Astrocyte (in vitro differentiated cells and primary cell): ENCODE data around the gene PGAM2.

Source experiments
- EZH2 ChIP-seq: IDR thresholded peaks from 2 replicates; pipeline ENCODE4 v1.6.1; 2012; ENCODE audit warnings: mild to moderate bottlenecking, low read length, inconsistent platforms; ENCODE audit not compliant: insufficient read depth
- TF ChIP-seq, protein P1 (sequence below): IDR thresholded peaks from 2 replicates; pipeline ENCODE4 v1.5.1; 2011; ENCODE audit warnings: low read depth, mild to moderate bottlenecking, inconsistent platforms, low read length, moderate library complexity; ENCODE audit not compliant: insufficient read depth

DNA sequence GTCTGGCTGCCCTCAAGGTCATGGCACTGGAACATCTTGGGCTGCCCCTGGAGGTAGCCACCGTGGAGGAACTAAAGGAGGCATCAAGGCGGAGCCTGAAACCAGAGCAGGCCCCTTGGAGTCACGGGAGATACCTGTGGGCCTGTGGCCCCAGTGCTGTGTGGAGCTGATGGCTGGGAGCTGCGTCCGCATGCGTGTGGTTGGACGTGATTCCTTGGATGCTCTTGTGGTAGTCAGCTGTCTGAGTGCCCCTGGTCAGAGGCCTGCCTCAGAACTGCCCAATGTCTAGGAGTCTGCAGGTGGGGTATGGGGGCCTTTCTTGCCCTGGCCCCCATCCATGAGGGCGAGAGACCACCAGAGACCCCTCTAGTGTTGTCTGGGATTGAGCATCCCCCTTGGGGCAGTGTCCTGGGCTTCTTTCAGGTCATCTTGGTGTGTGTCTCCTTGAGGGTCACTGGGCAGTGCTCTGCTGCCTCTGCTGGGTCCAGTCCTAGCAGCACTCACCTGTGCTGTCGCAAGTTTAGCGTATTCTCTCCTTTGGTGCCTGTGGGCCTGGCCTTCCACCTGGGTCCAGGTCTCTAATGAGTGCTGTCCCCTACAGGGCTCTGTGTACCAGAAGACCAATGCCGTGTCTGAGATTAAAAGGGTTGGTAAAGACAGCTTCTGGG, 8.1 kb downstream of the PGAM2 start:
- TF ChIP-seq, protein P1, sequence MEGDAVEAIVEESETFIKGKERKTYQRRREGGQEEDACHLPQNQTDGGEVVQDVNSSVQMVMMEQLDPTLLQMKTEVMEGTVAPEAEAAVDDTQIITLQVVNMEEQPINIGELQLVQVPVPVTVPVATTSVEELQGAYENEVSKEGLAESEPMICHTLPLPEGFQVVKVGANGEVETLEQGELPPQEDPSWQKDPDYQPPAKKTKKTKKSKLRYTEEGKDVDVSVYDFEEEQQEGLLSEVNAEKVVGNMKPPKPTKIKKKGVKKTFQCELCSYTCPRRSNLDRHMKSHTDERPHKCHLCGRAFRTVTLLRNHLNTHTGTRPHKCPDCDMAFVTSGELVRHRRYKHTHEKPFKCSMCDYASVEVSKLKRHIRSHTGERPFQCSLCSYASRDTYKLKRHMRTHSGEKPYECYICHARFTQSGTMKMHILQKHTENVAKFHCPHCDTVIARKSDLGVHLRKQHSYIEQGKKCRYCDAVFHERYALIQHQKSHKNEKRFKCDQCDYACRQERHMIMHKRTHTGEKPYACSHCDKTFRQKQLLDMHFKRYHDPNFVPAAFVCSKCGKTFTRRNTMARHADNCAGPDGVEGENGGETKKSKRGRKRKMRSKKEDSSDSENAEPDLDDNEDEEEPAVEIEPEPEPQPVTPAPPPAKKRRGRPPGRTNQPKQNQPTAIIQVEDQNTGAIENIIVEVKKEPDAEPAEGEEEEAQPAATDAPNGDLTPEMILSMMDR = no peak
- no peak for TF ChIP-seq EZH2
